Activated naive CD8-positive, alpha-beta T cell treated with anti-CD3 and anti-CD28 coated beads, Interleukin-2, amount 10 ng/mL, durations not matched to agents 7 days and 5 days (primary cell): Measurements from ENCODE around the gene FBXO24. TPM values are rescaled to one million over a fixed set of nuclear protein-coding genes. Genes with fewer than 3 reads are reported as not detected.
"Not testable (repeated sequence)": the region's sequence is repeated elsewhere in the genome, so short reads cannot be mapped to it uniquely, and the experiment has no call there.

Experiments
- ATAC-seq: fragments of 150-1000 bp; cut with Tn5 transposase; one replicate; pipeline ENCODE4 v1.10.0; 2021; ENCODE audit warnings: low read depth, moderate library complexity
- POLR2A ChIA-PET: fragments of 350-600 bp; sonication (Branson Sonifier 250); formaldehyde crosslinking; loops from one replicate; lab custom pipeline; 2021; ENCODE audit warnings: antibody characterized with exemption; lab: Charles Lee
- DNase-seq: peaks from one replicate; pipeline ENCODE4 v3.0.0; 2021
- H3K27ac Mint-ChIP-seq: one replicate; pipeline ENCODE4 v1.8.0; 2022; ENCODE audit warnings: mild to moderate bottlenecking, mixed read lengths
- H3K27me3 Mint-ChIP-seq: one replicate; pipeline ENCODE4 v1.8.0; 2022; ENCODE audit warnings: mild to moderate bottlenecking, moderate library complexity, mixed read lengths
- H3K36me3 Mint-ChIP-seq: one replicate; pipeline ENCODE4 v1.8.0; 2021; ENCODE audit warnings: mild to moderate bottlenecking, mixed read lengths
- H3K4me1 Mint-ChIP-seq: one replicate; pipeline ENCODE4 v1.8.0; 2021; ENCODE audit warnings: mixed read lengths
- H3K4me3 Mint-ChIP-seq: one replicate; pipeline ENCODE4 v1.8.0; 2022; ENCODE audit warnings: mild to moderate bottlenecking, moderate library complexity, mixed read lengths
- H3K9me3 Mint-ChIP-seq: one replicate; pipeline ENCODE4 v1.8.0; 2021; ENCODE audit warnings: mixed read lengths
- total RNA-seq, 2 experiments: library from RNA; stranded (reverse); gene quantifications; one replicate each; pipeline ENCODE4 v1.2.3, GENCODE V29; 2021

The FBXO24 gene
- total RNA-seq, 2 experiments from 2014 or later: 1.1 to 1.2 TPM

DNA sequence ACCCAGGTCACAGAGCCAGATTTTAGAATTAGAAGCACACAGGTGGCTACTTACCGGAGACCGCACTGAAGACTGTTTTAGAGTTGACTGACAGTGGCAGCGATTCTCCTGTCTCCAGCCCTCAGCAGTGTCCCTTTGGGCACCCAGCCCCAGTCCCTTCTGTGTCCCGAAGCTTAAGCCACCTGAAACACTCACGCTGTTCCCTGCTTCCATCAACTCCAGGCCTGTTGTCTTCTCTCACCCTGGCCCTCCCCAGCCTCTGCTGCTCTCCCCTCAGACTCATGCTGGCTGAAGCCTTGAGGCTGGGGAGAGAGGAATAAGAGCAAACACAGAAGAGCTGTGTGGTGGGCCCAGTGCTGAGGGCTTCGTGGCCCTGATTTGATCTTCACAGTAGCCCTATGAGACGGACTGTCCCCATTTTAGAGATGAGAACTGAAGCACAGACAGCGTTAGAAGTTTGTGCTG is 23.0 kb upstream of the FBXO24 start:
- POLR2A ChIA-PET: interaction anchor here (7.3 kb wide), 1 partner anchor 22 kb away, joined by 89 read pairs; the partner anchor contains the start of genes FBXO24 and LRCH4
- Mint-ChIP-seq H3K27ac (no peak overlapping the region), H3K4me3 (no peak overlapping the region), H3K36me3 (peaks cover 5% of the 10 kb centered on the region), H3K9me3 (no peaks in the 10 kb centered on the region), H3K4me1 (peaks cover 13% of the 10 kb centered on the region), H3K27me3 (no peaks in the 10 kb centered on the region)
- DNase-seq (no peak), ATAC-seq (no peak)

DNA sequence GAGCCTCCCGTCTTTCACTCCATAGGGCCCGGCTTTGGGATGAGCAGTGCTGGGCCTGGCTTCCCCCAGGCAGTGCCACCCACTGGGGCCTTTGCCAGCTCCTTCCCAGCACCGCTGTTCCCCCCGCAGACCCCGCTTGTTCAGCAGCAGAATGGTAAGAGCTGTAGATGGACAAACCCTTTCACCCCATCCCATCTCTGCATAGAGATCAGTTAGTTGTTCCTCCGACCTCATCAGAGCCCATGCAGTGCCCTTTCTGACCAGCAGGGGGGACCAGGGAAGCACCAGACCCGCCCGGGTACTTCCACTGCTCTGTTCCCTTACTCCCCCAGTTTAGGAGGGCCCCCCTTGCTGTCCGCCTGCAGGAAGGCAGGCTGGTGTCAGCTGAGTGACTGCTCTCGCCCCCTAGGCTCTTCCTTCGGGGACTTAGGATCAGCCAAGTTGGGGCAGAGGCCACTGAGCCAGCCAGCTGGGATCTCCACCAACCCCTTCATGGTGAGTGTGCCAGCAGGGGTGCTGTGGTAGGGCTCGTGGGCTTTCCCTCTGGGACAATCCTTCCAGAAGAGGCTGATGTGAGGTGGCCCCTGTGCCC is 22.2 kb upstream of the FBXO24 start:
- POLR2A ChIA-PET: interaction anchor here (7.3 kb wide), 1 partner anchor 21 kb away, joined by 89 read pairs; the partner anchor contains the start of genes FBXO24 and LRCH4
- no peaks in the 10 kb centered on the region for H3K27me3 Mint-ChIP-seq
- peaks cover 20% of the 10 kb centered on the region for H3K4me1 Mint-ChIP-seq
- no peaks in the 10 kb centered on the region for H3K9me3 Mint-ChIP-seq
- H3K4me3 Mint-ChIP-seq: no peak overlapping the region
- peak overlapping the region; percentile 3 for H3K27ac Mint-ChIP-seq
- DNase-seq (peak; percentile 88), ATAC-seq (peak; percentile 70)
- H3K36me3 Mint-ChIP-seq: peaks cover 5% of the 10 kb centered on the region

DNA sequence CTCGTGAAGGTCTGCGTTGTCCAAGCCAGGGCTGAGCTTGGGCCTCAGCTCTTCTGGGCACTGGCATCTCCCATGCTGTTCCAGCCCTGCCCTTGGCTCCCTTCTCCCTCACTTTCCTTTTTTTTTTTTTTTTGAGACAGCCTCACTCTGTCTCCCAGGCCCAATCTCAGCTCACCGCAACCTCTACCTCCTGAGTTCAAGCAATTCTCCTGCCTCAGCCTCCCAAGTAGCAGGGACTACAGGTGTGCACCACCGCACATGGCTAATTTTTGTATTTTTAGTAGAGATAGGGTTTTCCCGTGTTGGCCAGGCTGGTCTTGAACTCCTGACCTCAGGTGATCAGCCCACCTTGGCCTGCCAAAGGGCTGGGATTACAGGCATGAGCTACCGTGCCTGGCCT is 21.7 kb upstream of the FBXO24 start:
- H3K36me3 Mint-ChIP-seq, H3K27me3 Mint-ChIP-seq, H3K9me3 Mint-ChIP-seq, H3K27ac Mint-ChIP-seq, H3K4me3 Mint-ChIP-seq, ATAC-seq, DNase-seq: not testable (repeated sequence)
- POLR2A ChIA-PET: interaction anchor here (0.6 to 7.3 kb wide), 2 partner anchors 21 to 109 kb away, joined by 3 to 89 read pairs; partner anchors contain the start of genes FBXO24 and LRCH4
- peaks cover 25% of the 10 kb centered on the region for H3K4me1 Mint-ChIP-seq

DNA sequence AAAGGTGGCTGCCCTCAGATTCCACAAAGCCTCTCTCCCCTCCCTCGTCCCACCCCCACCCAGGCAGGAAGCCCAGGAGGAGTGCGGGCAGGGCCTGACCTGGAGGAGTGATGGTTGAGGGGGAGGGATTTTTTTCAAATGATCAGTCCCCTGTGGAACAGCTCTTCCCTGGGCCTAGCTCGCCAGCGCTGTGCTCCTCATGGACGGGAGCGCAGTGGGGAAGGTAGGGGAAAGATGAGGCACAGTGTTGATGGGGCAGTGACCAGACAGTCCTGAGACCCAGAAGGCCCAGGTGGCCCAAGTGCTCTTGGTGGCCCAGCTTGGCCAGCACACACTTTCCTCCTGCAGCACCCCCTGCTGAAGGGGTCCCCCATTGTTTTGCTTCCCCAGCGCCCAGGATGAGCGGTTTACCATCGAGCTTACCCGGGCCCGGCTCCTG is 21.0 kb upstream of the FBXO24 start:
- Mint-ChIP-seq H3K4me1 (peaks cover 26% of the 10 kb centered on the region), H3K9me3 (no peaks in the 10 kb centered on the region), H3K4me3 (no peak overlapping the region), H3K27me3 (no peaks in the 10 kb centered on the region), H3K27ac (peak overlapping the region; percentile 51), H3K36me3 (peaks cover 5% of the 10 kb centered on the region)
- ATAC-seq: no peak
- POLR2A ChIA-PET: interaction anchor here (0.8 to 7.3 kb wide), 2 partner anchors 16 to 20 kb away, joined by 6 to 89 read pairs; partner anchors contain the start of genes FBXO24 and LRCH4
- DNase-seq: no peak

DNA sequence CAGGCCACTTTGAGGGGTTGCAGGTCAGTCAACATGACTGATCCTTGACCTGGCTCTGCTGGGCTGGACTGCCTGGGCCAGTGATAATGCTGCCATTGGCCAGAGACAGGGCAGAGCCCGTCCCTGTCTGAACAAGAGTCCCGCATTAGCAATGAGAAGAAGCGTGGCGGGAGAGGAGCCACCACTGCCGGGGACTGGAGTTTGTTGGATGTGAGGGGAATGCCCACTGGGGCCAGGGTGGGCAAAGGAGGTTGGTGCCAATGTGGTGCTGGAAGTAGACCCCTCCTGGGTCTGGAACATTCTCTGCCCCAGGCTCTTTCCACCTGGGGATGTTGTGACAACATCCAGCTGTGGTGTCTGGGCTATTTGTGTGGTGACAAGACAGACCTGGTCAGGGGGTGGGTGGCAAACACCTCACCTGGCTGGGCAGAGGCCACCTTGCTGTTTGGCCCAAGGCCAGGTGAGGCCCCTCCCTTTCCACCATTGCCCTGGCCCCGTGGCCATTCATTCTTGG is 20.1 kb upstream of the FBXO24 start:
- H3K27ac Mint-ChIP-seq: peak overlapping the region; percentile 36
- H3K9me3 Mint-ChIP-seq: no peaks in the 10 kb centered on the region
- H3K27me3 Mint-ChIP-seq: no peaks in the 10 kb centered on the region
- H3K4me3 Mint-ChIP-seq: no peak overlapping the region
- H3K36me3 Mint-ChIP-seq: peaks cover 5% of the 10 kb centered on the region
- DNase-seq (no peak), ATAC-seq (no peak)
- POLR2A ChIA-PET: interaction anchor here (0.8 to 7.3 kb wide), 3 partner anchors 16 to 19 kb away, joined by 4 to 89 read pairs (median 6); partner anchors contain the start of genes FBXO24 and LRCH4
- peaks cover 28% of the 10 kb centered on the region for H3K4me1 Mint-ChIP-seq

DNA sequence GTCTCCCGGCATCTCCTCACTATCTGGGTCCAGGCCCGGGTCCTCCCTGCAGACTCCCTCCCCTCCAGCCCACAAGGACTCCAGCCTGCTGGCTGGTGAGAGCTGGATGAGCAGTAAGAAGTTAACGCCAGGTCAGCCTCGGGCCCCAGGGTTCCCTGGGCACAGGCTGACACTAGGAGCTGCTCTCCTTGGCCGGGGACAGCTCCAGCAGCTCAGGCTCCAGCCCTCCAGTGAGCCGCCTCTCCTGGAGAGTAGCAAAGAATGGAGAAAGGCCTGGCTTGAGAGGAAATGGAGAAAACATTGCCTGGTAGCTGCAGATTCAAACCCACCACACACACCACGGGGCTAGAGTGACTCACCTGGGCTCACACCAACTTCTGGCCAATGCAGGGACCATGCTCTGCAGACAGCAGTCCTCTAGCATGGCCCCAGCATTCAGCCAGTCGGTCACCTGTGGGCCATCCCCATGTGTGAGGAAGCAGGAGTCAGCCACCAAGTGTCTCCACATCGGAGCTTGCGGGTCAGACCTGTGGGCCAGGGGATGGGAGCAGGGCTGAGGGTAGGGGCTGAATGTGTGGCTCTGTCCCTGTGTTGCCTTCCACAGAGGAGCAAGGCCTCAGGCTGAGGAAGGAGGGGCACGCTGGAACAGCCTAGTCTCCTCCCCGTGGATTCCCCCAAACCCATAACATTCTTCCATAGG is 18.9 kb upstream of the FBXO24 start:
- no peak overlapping the region for H3K4me3 Mint-ChIP-seq
- H3K4me1 Mint-ChIP-seq: peaks cover 33% of the 10 kb centered on the region

DNA sequence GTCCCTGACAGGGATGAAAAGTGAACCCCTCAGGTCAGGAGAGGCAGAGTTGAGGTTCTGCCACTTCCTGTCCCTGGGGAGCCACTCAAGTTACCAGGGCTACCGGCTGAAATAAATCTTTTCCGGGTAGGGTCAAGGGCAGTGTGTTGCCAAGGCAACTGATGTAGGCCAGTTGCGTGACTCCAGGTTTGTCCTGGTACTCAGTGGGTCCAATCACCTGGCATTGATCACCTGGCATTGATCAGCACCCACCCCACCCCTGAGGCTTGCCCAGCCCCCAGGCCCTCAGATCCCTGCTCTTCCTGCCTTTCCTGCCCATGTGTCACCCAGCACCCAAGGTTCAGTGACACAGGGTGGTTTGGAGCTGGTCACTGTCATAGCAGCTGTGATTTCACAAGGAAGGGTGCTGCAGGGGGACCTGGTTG is 18.4 kb upstream of the FBXO24 start:
- H3K4me3 Mint-ChIP-seq: peak overlapping the region; percentile 13
- POLR2A ChIA-PET: interaction anchor here (1.2 to 7.3 kb wide), 4 partner anchors 17 to 59 kb away, joined by 3 to 89 read pairs (median 4); partner anchors contain the start of genes FBXO24, LRCH4 and MOSPD3
- DNase-seq (no peak), ATAC-seq (no peak)
- H3K27ac Mint-ChIP-seq: peak overlapping the region; percentile 79
- no peaks in the 10 kb centered on the region for H3K9me3 Mint-ChIP-seq
- peaks cover 33% of the 10 kb centered on the region for H3K4me1 Mint-ChIP-seq
- H3K27me3 Mint-ChIP-seq: no peaks in the 10 kb centered on the region
- peaks cover 8% of the 10 kb centered on the region for H3K36me3 Mint-ChIP-seq

More for the DNA sequence above, 18.9 kb upstream of the FBXO24 start:
- POLR2A ChIA-PET: interaction anchor here (1.1 to 7.3 kb wide), 4 partner anchors 15 to 45 kb away, joined by 3 to 89 read pairs (median 4); partner anchors contain the start of genes FBXO24, LRCH4 and MOSPD3
- Mint-ChIP-seq H3K9me3 (no peaks in the 10 kb centered on the region), H3K36me3 (peaks cover 8% of the 10 kb centered on the region), H3K27ac (peak overlapping the region; percentile 79), H3K27me3 (no peaks in the 10 kb centered on the region)
- DNase-seq (no peak), ATAC-seq (no peak)

DNA sequence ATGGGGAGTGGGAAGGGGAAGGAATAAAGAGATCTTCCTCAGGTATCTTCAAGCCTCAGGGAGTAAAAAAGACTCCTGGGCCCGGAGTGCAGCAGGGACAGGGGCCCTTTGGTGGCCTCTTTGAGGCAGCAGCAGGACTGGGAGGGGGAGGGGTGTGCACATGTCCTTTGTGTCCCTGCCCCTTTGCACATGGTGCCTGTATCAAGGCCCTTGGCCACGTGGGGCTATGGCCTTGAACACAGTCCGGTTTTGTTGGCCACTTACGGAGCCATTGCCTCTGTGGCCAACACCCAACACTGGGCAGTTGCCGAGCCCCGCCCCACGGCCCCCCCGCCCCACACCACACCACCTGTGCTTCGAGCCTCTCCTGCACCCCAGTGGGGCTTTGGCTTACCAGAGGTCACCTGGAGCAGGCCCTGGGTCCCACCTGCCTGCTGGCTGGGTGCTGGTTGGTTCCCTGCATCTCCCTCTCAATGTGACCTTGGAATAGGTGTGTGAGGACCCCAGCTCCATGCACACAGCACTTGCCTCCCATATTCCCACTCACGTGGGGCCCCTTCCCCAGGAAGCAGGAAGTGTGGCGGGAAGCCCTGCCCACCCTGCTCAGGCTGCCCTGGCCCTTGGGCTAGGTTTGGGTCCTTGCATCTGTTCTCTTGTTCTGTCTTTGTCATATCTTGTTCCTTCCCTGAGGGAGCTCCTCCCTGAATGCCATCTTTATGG is 17.8 kb upstream of the FBXO24 start:
- Mint-ChIP-seq H3K9me3 (no peaks in the 10 kb centered on the region), H3K4me3 (peak overlapping the region; percentile 13), H3K27me3 (no peaks in the 10 kb centered on the region), H3K36me3 (peaks cover 8% of the 10 kb centered on the region), H3K27ac (peak overlapping the region; percentile 78), H3K4me1 (peaks cover 33% of the 10 kb centered on the region)
- no peak for ATAC-seq
- no peak for DNase-seq
- POLR2A ChIA-PET: interaction anchor here (1.1 to 7.3 kb wide), 6 partner anchors 17 to 137 kb away, joined by 3 to 89 read pairs (median 4); partner anchors contain the start of genes FBXO24, LRCH4 and POP7

DNA sequence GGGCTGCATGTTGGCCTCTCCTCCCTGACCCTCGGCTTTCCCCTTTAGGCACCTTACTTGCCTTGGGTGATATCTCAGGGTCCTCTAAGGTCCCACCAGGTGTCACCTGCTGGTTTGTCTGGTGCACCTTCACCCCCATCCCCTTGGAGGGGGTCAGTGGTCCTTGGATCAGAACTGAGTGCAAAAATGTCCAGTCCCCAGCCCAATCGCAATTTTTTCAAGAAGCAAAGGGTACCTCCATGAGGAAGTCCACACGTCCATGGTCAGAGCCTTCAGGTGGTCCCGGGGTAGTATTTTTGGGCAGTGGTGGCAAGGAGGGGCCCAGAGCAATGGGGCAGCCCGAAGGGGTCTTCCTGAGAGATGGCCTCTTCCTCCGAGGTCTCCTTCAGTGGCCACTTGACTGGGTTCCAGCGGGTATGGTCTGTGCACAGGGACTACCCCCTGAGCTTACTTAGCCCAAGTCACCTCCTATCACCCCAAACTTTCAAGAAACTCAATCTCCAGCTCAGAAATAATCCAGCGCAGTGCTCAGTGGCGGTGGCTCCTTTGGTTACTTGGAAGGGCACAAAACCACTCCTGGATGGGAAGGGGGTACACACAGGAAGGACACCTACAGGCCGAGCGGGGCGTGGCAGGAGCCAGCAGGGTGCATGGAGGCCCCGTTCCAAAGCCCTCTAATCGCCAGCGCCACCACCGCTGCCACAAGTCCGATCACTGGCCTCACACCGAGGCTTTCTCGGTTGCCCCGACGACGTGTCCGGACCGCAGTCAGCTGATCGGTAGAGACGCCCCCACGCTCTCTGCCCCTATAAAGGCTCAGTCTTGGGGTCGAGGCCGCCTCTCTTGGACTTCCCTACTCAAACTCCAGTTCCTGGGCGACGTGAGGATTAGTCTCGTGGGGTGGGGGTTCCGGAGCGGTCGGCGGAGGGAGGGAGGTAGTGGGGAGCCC is 17.0 kb upstream of the FBXO24 start:
- H3K36me3 Mint-ChIP-seq: peaks cover 7% of the 10 kb centered on the region
- no peaks in the 10 kb centered on the region for H3K9me3 Mint-ChIP-seq
- ATAC-seq (peak; percentile 20), DNase-seq (peak; percentile 68)
- no peaks in the 10 kb centered on the region for H3K27me3 Mint-ChIP-seq
- H3K4me3 Mint-ChIP-seq: peak overlapping the region; percentile 36
- H3K27ac Mint-ChIP-seq: peak overlapping the region; percentile 65
- POLR2A ChIA-PET: interaction anchor here (0.5 to 7.3 kb wide), 6 partner anchors 16 to 193 kb away, joined by 3 to 89 read pairs (median 4); partner anchors contain the start of genes FBXO24, LRCH4 and POP7
- peaks cover 31% of the 10 kb centered on the region for H3K4me1 Mint-ChIP-seq

DNA sequence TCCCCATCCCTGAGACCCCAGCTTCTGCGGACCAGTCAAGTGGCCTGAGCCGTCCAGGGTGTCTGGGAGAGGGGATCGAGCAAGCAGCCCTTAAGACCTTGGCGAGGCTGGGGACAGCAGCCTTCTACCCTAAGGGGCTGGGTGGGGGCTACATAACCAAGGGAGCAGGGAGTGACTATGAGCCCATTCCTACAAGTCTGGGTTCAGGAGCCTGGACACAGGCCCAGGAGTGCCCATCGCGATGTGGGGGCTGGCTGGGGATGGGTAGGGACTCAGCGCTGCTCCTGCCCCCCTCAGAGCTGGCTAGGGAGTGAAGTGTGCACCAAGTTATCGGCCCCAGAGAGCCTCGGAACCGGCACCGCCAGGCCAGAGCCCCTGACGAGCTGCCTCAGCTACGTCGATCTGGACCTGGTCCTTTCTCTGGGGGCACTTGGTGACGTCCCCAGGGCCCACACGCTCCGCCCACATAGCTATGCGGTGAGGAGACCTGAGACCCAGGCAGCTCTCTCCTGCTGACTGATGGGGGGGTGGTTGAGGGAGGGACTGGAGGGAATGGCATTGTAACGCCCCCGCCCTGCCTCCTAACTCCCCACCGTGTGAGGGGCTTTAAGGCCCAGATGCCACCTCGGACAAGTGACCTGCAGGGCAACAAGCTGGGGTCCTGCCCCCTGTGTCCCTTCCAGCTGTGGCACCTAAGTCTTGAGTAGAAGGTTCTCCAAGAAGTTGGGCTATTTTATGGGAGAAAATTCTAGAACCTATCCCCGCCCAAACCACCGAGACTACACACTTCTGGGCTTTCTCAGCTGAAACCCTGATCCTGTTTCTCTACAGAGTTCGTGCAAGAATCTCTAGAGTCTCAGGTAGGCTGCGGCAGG is 14.9 kb upstream of the FBXO24 start:
- Mint-ChIP-seq H3K9me3 (no peaks in the 10 kb centered on the region), H3K27me3 (no peaks in the 10 kb centered on the region), H3K36me3 (peaks cover 6% of the 10 kb centered on the region), H3K4me1 (peaks cover 31% of the 10 kb centered on the region), H3K4me3 (peak overlapping the region; percentile 30), H3K27ac (no peak overlapping the region)
- DNase-seq: no peak
- ATAC-seq: no peak
- POLR2A ChIA-PET: interaction anchor here (0.9 to 3.7 kb wide), 7 partner anchors 14 to 142 kb away, joined by 3 to 38 read pairs (median 3); partner anchors contain the start of genes AGFG2, FBXO24, LRCH4 and POP7

DNA sequence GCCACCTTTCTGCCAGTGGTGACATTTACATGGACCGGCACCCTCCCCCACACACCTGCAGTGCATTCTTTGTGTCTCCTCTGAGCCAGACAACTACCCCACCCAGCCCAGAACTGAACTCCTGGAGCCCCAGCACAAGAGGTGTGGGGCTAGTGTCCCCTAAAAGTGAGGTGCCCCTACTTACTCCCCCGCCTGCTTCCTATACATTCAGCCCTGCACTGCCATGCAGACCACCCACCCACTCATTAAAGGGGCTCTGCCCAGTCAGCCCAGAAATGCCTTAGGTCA is 14.4 kb upstream of the FBXO24 start:
- DNase-seq: no peak
- no peak overlapping the region for H3K27ac Mint-ChIP-seq
- H3K36me3 Mint-ChIP-seq: peaks cover 9% of the 10 kb centered on the region
- peaks cover 31% of the 10 kb centered on the region for H3K4me1 Mint-ChIP-seq
- ATAC-seq: no peak
- no peaks in the 10 kb centered on the region for H3K9me3 Mint-ChIP-seq
- POLR2A ChIA-PET: interaction anchor here (0.9 to 3.7 kb wide), 3 partner anchors 14 to 135 kb away, joined by 3 to 38 read pairs (median 5); partner anchors contain the start of genes FBXO24, LRCH4, POP7 and PPP1R35
- H3K4me3 Mint-ChIP-seq: no peak overlapping the region
- no peaks in the 10 kb centered on the region for H3K27me3 Mint-ChIP-seq
